ENCODE results near the gene LPAR5. TPM values are rescaled to one million over a fixed set of nuclear protein-coding genes. Genes with fewer than 3 reads are reported as not detected.

The LPAR5 gene
- total RNA-seq, 1 experiment from 2014 or later: not detected

DNA sequence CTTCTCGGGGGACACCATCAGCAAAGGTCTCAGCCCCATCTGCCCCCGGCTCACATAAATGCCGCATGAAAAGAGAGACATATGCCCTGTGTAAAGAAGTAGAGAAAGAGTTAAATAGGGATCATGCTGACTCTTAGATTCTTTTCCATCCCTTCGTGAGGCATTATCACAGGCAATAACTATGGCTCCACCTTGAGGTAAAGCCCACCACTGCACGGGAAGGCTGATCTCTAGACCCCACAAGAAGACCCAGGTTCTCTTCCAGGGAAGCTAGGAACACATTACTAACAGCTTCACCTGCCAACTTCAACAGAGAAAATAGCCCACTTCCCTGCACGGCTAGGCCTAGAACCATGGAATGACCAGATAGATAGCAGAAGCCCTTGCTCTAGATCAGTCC, 53.6 kb downstream of the LPAR5 start:
- POLR2A ChIA-PET: no interaction called here
- no TSS peak for BruUV-seq (replicated peaks)

DNA sequence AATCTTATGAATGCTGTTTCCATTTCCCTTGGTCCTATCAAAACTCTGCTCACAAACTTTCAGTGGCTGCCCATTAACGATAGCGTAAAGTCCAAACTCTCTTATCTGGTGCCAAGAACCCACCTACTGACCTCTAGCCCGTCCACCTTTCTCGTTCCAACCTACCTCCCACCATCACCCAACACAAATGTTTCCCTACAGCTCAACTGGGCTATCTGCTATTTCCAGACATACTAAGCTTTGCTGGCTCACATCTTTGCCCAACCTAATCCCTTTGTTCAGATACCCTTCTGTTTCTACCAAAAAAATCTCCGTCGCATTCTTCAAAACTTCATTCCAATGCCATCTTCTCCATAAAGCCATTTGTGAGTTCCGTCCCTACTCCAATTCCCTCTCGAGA, 60.1 kb downstream of the LPAR5 start:
- BruUV-seq (replicated peaks): no TSS peak
- in situ Hi-C loops (cut with HindIII; ENCODE audit: low pct_unique_long_range_greater_than_20kb, low sequenced_read_pairs): no loop called here
- no peak for DNase-seq (ENCODE audit: low read depth, low spot score)
- ATAC-seq: no peak
- Histone ChIP-seq H3K27me3 (ENCODE audit: control insufficient read depth, insufficient read depth, low read length) (no peaks in the 10 kb centered on the region), H3K36me3 (ENCODE audit: control insufficient read depth, insufficient read depth, low read length) (peaks cover 26% of the 10 kb centered on the region), H3K4me3 (ENCODE audit: low read depth in 2 of 2, low read length in 2 of 2) (no peak overlapping the region), H3K27ac (ENCODE audit: low read length) (no peak overlapping the region), H3K9me3 (ENCODE audit: control insufficient read depth, insufficient read depth, low read depth, low read length) (no peaks in the 10 kb centered on the region), H3K4me1 (ENCODE audit: control insufficient read depth, insufficient read depth, low read length) (no peaks in the 10 kb centered on the region)
- ChIA-PET CTCF (no interaction called here), POLR2A (no interaction called here)
- TF ChIP-seq POLR2AphosphoS5 (IDR thresholded peaks at IDR 0.05; ENCODE audit: low read depth, low read length): no peak
- TF ChIP-seq TCF7L2 (IDR thresholded peaks at IDR 0.05; ENCODE audit: low read depth, low read length): no peak
- TF ChIP-seq SIN3A (IDR thresholded peaks at IDR 0.05; ENCODE audit: borderline replicate concordance, insufficient read depth, low read depth, low read length): no peak
- TF ChIP-seq, protein P1, sequence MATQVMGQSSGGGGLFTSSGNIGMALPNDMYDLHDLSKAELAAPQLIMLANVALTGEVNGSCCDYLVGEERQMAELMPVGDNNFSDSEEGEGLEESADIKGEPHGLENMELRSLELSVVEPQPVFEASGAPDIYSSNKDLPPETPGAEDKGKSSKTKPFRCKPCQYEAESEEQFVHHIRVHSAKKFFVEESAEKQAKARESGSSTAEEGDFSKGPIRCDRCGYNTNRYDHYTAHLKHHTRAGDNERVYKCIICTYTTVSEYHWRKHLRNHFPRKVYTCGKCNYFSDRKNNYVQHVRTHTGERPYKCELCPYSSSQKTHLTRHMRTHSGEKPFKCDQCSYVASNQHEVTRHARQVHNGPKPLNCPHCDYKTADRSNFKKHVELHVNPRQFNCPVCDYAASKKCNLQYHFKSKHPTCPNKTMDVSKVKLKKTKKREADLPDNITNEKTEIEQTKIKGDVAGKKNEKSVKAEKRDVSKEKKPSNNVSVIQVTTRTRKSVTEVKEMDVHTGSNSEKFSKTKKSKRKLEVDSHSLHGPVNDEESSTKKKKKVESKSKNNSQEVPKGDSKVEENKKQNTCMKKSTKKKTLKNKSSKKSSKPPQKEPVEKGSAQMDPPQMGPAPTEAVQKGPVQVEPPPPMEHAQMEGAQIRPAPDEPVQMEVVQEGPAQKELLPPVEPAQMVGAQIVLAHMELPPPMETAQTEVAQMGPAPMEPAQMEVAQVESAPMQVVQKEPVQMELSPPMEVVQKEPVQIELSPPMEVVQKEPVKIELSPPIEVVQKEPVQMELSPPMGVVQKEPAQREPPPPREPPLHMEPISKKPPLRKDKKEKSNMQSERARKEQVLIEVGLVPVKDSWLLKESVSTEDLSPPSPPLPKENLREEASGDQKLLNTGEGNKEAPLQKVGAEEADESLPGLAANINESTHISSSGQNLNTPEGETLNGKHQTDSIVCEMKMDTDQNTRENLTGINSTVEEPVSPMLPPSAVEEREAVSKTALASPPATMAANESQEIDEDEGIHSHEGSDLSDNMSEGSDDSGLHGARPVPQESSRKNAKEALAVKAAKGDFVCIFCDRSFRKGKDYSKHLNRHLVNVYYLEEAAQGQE (IDR thresholded peaks at IDR 0.05; ENCODE audit: insufficient read depth in 1 of 2, low read depth in 2 of 2, low read length in 1 of 2): no peak
- TF ChIP-seq, protein P2, sequence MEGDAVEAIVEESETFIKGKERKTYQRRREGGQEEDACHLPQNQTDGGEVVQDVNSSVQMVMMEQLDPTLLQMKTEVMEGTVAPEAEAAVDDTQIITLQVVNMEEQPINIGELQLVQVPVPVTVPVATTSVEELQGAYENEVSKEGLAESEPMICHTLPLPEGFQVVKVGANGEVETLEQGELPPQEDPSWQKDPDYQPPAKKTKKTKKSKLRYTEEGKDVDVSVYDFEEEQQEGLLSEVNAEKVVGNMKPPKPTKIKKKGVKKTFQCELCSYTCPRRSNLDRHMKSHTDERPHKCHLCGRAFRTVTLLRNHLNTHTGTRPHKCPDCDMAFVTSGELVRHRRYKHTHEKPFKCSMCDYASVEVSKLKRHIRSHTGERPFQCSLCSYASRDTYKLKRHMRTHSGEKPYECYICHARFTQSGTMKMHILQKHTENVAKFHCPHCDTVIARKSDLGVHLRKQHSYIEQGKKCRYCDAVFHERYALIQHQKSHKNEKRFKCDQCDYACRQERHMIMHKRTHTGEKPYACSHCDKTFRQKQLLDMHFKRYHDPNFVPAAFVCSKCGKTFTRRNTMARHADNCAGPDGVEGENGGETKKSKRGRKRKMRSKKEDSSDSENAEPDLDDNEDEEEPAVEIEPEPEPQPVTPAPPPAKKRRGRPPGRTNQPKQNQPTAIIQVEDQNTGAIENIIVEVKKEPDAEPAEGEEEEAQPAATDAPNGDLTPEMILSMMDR (IDR thresholded peaks at IDR 0.05): no peak
- intact Hi-C loops (cut with micrococcal nuclease; ENCODE audit: unreplicated experiment): no loop called here

More for the DNA sequence above, 53.6 kb downstream of the LPAR5 start:
- in situ Hi-C loops (cut with HindIII; ENCODE audit: low pct_unique_long_range_greater_than_20kb, low sequenced_read_pairs) (no loop called here), intact Hi-C loops (cut with micrococcal nuclease; ENCODE audit: unreplicated experiment) (no loop called here)
- Histone ChIP-seq H3K27me3 (ENCODE audit: control insufficient read depth, insufficient read depth, low read length) (no peaks in the 10 kb centered on the region), H3K27ac (ENCODE audit: low read length) (no peak overlapping the region), H3K9me3 (ENCODE audit: control insufficient read depth, insufficient read depth, low read depth, low read length) (no peaks in the 10 kb centered on the region), H3K4me1 (ENCODE audit: control insufficient read depth, insufficient read depth, low read length) (no peaks in the 10 kb centered on the region), H3K36me3 (ENCODE audit: control insufficient read depth, insufficient read depth, low read length) (peaks cover 24% of the 10 kb centered on the region), H3K4me3 (ENCODE audit: low read depth in 2 of 2, low read length in 2 of 2) (no peak overlapping the region)
- DNase-seq (ENCODE audit: low read depth, low spot score) (no peak), ATAC-seq (no peak)
- no peak for TF ChIP-seq TCF7L2 (IDR thresholded peaks at IDR 0.05; ENCODE audit: low read depth, low read length)
- TF ChIP-seq, protein P2 (IDR thresholded peaks at IDR 0.05): no peak
- no peak for TF ChIP-seq SIN3A (IDR thresholded peaks at IDR 0.05; ENCODE audit: borderline replicate concordance, insufficient read depth, low read depth, low read length)
- TF ChIP-seq, protein P1 (IDR thresholded peaks at IDR 0.05; ENCODE audit: insufficient read depth in 1 of 2, low read depth in 2 of 2, low read length in 1 of 2): no peak
- no peak for TF ChIP-seq POLR2AphosphoS5 (IDR thresholded peaks at IDR 0.05; ENCODE audit: low read depth, low read length)
- CTCF ChIA-PET: no interaction called here
